H1 (cell line): ENCODE measurements around the gene ZSCAN18. TPM values are rescaled to one million over a fixed set of nuclear protein-coding genes. Genes with fewer than 3 reads are reported as not detected.

Experiments
- ASH2L ChIP-seq: fragments of 200-600, 300-600 bp; sonication (generic); IDR thresholded peaks from one replicate; pipeline ENCODE4 v1.7.1; 2017; ENCODE audit warnings: low read length
- BRCA1 ChIP-seq: IDR thresholded peaks from 2 replicates; pipeline ENCODE4 v1.6.1; 2012; ENCODE audit warnings: low read depth, low read length, improper control_type of control experiment
- CBX5 ChIP-seq: fragments of 300-800, 300-1000 bp; sonication (generic); IDR thresholded peaks from 2 replicates; pipeline ENCODE4 v1.7.1; 2016; ENCODE audit warnings: antibody characterized with exemption, low read length, low read depth
- CHD7 ChIP-seq: fragments of 300-600 bp; sonication (generic); IDR thresholded peaks from 2 replicates; pipeline ENCODE4 v1.7.1; 2012; ENCODE audit warnings: low read length, moderate library complexity, mild to moderate bottlenecking, inconsistent platforms; ENCODE audit not compliant: insufficient replicate concordance
- EGR1 ChIP-seq: IDR thresholded peaks from 2 replicates; pipeline ENCODE4 v1.6.1; 2011; ENCODE audit warnings: low read depth, low read length, borderline replicate concordance
- HDAC6 ChIP-seq: IDR thresholded peaks from one replicate; pipeline ENCODE4 v1.7.1; 2012; ENCODE audit warnings: low read depth, mild to moderate bottlenecking, inconsistent platforms, low read length, moderate library complexity
- MAX ChIP-seq: IDR thresholded peaks from 2 replicates; pipeline ENCODE4 v1.6.1; 2012; ENCODE audit warnings: inconsistent platforms
- PHF8 ChIP-seq: fragments of 200-600 bp; sonication (generic); conservative IDR thresholded peaks from 2 replicates; pipeline ENCODE4 v1.7.1; 2012; ENCODE audit warnings: low read depth, mild to moderate bottlenecking, inconsistent platforms, low read length, moderate library complexity
- RXRA ChIP-seq: IDR thresholded peaks from 2 replicates; pipeline ENCODE4 v1.6.1; 2011; ENCODE audit warnings: low read depth, mild to moderate bottlenecking, low read length, moderate library complexity; ENCODE audit not compliant: insufficient read depth
- SP4 ChIP-seq: IDR thresholded peaks from 2 replicates; pipeline ENCODE4 v1.6.1; 2012; ENCODE audit warnings: low read length, inconsistent platforms
- TAF7 ChIP-seq: optimal IDR thresholded peaks from 2 replicates; pipeline ENCODE3; 2011; ENCODE audit warnings: low read depth, mild to moderate bottlenecking, inconsistent platforms, low read length, moderate library complexity, borderline replicate concordance
- polyA plus RNA-seq, 7 experiments: library from polyadenylated mRNA; depleted of rRNA in 3 of 7; stranded (reverse) in 5 of 7; unstranded in 2 of 7; fragments of >200 nt in 5 of 7; fragments of 200-250 nt in 2 of 7; gene quantifications; 1 replicate in 5 of 7; 2 replicates in 1 of 7; 4 replicates in 1 of 7; pipeline versions ENCODE4 v1.2.1 to v1.2.3, GENCODE V29; 2011 to 2013; ENCODE audit warnings: missing spikeins in 2 of 7, mixed read lengths in 2 of 7
- total RNA-seq: library from RNA; stranded (reverse); fragmentation: NEBNext Ultra II Directional; extraction: Animal tissue kit (Norgen Biotek cat#: 25700); gene quantifications from 2 replicates; pipeline ENCODE4 v1.2.1, GENCODE V29; 2021

ZSCAN18 gene
- total and polyA plus RNA-seq, 2 of the 8 experiments (the other 6 are each of a cell fraction or from before 2014, with no cell fraction given), result 37.0 to 41.4 TPM

DNA sequence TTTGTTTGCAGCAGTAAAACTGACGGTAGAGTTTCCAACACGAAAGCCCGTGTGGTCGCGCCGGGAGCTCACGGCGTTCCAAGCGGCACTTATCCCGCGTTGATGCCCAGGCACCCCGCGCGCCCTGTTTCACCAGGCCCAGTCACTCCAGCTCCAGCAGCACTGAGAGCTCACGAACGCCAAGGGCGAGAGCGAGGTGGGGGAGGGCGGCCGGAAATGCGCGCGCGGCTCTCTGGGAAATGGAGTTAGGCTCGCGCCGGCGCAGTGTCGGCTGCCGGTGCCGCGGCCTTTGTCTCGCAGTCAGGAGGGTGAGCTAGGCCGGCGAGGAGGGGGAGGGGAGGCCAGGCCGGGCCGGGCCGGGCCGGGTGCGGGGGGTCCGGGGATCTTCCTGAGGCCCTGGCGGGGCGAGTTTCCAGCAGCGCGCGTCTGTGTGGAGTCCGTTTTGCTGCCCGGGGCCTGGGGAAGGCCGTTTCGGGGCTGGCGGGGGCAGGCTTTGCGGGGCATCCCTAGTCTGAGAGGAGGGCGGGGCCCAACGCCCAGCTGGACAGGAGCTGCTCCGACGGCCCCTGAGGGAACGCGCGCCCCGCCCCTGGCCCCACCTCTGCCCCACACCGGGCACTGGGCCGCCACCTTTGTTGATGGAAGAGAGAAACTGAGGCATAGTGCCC is 38.9 kb downstream of the ZSCAN18 start, which contains the start of gene ZNF135 (continued):
- TF ChIP-seq CHD7, result no peak
- TF ChIP-seq SP4, result no peak
- TF ChIP-seq ASH2L, result peak; percentile 71
- TF ChIP-seq EGR1, result no peak
- TF ChIP-seq TAF7, result peak; percentile 53
- no peak for TF ChIP-seq RXRA
- TF ChIP-seq MAX, result peak; percentile 58
- no peak for TF ChIP-seq CBX5
- no peak for TF ChIP-seq HDAC6
- TF ChIP-seq PHF8, result peak; percentile 89
- TF ChIP-seq BRCA1, result no peak
